Measurements from ENCODE around the gene STAT4. TPM values are rescaled to one million over a fixed set of nuclear protein-coding genes. Genes with fewer than 3 reads are reported as not detected.
"Not testable (repeated sequence)": the region's sequence is repeated elsewhere in the genome, so short reads cannot be mapped to it uniquely, and the experiment has no call there.

STAT4 gene
- total and polyA plus RNA-seq, 4 donors: 0.85 to 7.9 (median 3.2) TPM

DNA sequence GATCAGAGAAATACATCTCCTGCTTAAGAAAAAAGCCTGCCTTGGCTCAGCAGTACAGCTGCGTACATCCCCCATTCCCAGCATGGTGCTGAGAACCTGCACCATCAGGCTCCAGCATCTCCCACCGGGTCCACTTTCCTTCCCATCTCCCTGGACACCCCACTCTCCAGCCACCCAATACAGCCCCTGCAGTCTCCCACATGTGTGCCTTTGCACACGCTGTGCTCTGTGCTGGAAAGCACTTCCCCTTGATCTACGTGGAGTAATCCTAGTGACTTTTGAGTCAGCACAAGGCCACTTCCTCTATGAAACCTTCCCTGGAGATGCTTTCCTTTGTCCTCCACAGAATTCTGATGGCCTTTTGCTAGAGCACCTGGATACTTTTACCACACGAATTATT is 153.8 kb downstream of the STAT4 start:
- no peaks in the 10 kb centered on the region for H3K27me3 ChIP-seq (ENCODE audit: control insufficient read depth in 4 of 4, insufficient read depth in 4 of 4, low read length in 3 of 4)
- H3K27ac ChIP-seq (ENCODE audit: low read depth in 1 of 2, low read length in 2 of 2): no peak overlapping the region
- H3K9me3 ChIP-seq (ENCODE audit: control insufficient read depth in 4 of 4, low read length in 3 of 4): no peaks in the 10 kb centered on the region
- TF ChIP-seq YY1 (IDR thresholded peaks at IDR 0.05) (no peak), TAF1 (conservative IDR thresholded peaks at IDR 0.05) (no peak), EGR1 (IDR thresholded peaks at IDR 0.05; ENCODE audit: low read depth in 2 of 2) (no peak), SP1 (IDR thresholded peaks at IDR 0.05) (no peak), FOXA2 (IDR thresholded peaks at IDR 0.05) (no peak), RXRA (IDR thresholded peaks at IDR 0.05) (no peak)
- TF ChIP-seq, protein P1, sequence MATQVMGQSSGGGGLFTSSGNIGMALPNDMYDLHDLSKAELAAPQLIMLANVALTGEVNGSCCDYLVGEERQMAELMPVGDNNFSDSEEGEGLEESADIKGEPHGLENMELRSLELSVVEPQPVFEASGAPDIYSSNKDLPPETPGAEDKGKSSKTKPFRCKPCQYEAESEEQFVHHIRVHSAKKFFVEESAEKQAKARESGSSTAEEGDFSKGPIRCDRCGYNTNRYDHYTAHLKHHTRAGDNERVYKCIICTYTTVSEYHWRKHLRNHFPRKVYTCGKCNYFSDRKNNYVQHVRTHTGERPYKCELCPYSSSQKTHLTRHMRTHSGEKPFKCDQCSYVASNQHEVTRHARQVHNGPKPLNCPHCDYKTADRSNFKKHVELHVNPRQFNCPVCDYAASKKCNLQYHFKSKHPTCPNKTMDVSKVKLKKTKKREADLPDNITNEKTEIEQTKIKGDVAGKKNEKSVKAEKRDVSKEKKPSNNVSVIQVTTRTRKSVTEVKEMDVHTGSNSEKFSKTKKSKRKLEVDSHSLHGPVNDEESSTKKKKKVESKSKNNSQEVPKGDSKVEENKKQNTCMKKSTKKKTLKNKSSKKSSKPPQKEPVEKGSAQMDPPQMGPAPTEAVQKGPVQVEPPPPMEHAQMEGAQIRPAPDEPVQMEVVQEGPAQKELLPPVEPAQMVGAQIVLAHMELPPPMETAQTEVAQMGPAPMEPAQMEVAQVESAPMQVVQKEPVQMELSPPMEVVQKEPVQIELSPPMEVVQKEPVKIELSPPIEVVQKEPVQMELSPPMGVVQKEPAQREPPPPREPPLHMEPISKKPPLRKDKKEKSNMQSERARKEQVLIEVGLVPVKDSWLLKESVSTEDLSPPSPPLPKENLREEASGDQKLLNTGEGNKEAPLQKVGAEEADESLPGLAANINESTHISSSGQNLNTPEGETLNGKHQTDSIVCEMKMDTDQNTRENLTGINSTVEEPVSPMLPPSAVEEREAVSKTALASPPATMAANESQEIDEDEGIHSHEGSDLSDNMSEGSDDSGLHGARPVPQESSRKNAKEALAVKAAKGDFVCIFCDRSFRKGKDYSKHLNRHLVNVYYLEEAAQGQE (IDR thresholded peaks at IDR 0.05): no peak
- TF ChIP-seq, protein P2, sequence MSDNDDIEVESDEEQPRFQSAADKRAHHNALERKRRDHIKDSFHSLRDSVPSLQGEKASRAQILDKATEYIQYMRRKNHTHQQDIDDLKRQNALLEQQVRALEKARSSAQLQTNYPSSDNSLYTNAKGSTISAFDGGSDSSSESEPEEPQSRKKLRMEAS (IDR thresholded peaks at IDR 0.05): no peak
- TF ChIP-seq, protein P3, sequence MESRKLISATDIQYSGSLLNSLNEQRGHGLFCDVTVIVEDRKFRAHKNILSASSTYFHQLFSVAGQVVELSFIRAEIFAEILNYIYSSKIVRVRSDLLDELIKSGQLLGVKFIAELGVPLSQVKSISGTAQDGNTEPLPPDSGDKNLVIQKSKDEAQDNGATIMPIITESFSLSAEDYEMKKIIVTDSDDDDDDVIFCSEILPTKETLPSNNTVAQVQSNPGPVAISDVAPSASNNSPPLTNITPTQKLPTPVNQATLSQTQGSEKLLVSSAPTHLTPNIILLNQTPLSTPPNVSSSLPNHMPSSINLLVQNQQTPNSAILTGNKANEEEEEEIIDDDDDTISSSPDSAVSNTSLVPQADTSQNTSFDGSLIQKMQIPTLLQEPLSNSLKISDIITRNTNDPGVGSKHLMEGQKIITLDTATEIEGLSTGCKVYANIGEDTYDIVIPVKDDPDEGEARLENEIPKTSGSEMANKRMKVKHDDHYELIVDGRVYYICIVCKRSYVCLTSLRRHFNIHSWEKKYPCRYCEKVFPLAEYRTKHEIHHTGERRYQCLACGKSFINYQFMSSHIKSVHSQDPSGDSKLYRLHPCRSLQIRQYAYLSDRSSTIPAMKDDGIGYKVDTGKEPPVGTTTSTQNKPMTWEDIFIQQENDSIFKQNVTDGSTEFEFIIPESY (IDR thresholded peaks at IDR 0.05): no peak
- TF ChIP-seq, protein P4, sequence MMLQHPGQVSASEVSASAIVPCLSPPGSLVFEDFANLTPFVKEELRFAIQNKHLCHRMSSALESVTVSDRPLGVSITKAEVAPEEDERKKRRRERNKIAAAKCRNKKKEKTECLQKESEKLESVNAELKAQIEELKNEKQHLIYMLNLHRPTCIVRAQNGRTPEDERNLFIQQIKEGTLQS (IDR thresholded peaks at IDR 0.05): no peak
- TF ChIP-seq, protein P5, sequence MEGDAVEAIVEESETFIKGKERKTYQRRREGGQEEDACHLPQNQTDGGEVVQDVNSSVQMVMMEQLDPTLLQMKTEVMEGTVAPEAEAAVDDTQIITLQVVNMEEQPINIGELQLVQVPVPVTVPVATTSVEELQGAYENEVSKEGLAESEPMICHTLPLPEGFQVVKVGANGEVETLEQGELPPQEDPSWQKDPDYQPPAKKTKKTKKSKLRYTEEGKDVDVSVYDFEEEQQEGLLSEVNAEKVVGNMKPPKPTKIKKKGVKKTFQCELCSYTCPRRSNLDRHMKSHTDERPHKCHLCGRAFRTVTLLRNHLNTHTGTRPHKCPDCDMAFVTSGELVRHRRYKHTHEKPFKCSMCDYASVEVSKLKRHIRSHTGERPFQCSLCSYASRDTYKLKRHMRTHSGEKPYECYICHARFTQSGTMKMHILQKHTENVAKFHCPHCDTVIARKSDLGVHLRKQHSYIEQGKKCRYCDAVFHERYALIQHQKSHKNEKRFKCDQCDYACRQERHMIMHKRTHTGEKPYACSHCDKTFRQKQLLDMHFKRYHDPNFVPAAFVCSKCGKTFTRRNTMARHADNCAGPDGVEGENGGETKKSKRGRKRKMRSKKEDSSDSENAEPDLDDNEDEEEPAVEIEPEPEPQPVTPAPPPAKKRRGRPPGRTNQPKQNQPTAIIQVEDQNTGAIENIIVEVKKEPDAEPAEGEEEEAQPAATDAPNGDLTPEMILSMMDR (IDR thresholded peaks at IDR 0.05; ENCODE audit: low read depth, low read length, missing input control): no peak
- H3K9ac ChIP-seq (ENCODE audit: low read depth in 1 of 2, low read length in 2 of 2): no peak overlapping the region
- no peak for DNase-seq (ENCODE audit: low spot score)
- peaks cover 30 to 87% (median 83%) of the 10 kb centered on the region in 4 donors for H3K36me3 ChIP-seq (ENCODE audit: control insufficient read depth in 4 of 4, insufficient read depth in 3 of 4, low read depth in 1 of 4, low read length in 3 of 4)
- H3K4me1 ChIP-seq (ENCODE audit: control insufficient read depth in 4 of 4, insufficient read depth in 4 of 4, low read length in 3 of 4): no peaks in the 10 kb centered on the region
- H3K4me3 ChIP-seq (ENCODE audit: low read depth in 1 of 3, low read length in 3 of 3): no peak overlapping the region
- 86% methylated on average over 5 of the region's 5 CpGs for WGBS

DNA sequence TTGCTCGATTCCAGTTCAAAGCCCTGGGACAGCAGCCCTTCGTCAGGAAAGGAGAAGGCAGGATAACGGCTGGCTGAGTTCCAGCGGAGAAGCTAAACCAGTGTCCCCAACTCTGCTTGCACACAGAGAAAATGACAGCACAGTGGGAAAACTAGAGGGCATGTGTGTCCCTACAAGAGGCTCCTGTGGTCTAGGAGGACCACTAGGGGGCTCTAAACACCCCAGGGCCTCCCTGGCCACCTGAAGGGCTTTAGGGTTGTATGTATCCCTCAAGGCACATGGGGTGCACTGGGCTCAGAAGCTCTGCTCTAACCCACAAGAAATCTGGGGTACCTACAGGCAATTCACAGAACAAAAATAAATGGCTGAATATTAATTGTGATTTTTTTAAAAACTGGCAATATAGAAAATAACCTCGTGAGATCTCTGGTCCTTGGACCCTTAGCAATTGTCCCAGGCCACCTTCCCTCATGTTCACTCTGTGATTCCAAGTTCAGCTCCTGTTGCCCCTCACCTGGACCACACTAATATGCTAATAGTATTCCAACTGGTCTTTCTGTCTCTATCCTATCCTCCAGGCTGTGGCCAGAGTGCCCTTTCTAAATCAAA is 154.4 kb downstream of the STAT4 start:
- WGBS: 87% methylated on average over 5 of the region's 5 CpGs
- H3K36me3 ChIP-seq (ENCODE audit: control insufficient read depth in 4 of 4, insufficient read depth in 3 of 4, low read depth in 1 of 4, low read length in 3 of 4): peaks cover 32 to 86% (median 81%) of the 10 kb centered on the region in 4 donors
- H3K27ac ChIP-seq (ENCODE audit: low read depth in 1 of 2, low read length in 2 of 2): no peak overlapping the region
- no peak for TF ChIP-seq HNF4A (conservative IDR thresholded peaks at IDR 0.05)
- TF ChIP-seq, protein P5 (IDR thresholded peaks at IDR 0.05; ENCODE audit: low read depth, low read length, missing input control): peak; percentile 42
- TF ChIP-seq, protein P4 (IDR thresholded peaks at IDR 0.05): no peak
- peak; percentile 56 to 67 for TF ChIP-seq RAD21 (IDR thresholded peaks at IDR 0.05)
- no peak for TF ChIP-seq TAF1 (conservative IDR thresholded peaks at IDR 0.05)
- TF ChIP-seq YY1 (IDR thresholded peaks at IDR 0.05): no peak
- H3K4me3 ChIP-seq (ENCODE audit: low read depth in 1 of 3, low read length in 3 of 3): no peak overlapping the region
- DNase-seq (ENCODE audit: low spot score): no peak
- H3K27me3 ChIP-seq (ENCODE audit: control insufficient read depth in 4 of 4, insufficient read depth in 4 of 4, low read length in 3 of 4): no peaks in the 10 kb centered on the region
- H3K9me3 ChIP-seq (ENCODE audit: control insufficient read depth in 4 of 4, low read length in 3 of 4): no peaks in the 10 kb centered on the region
- no peak overlapping the region for H3K9ac ChIP-seq (ENCODE audit: low read depth in 1 of 2, low read length in 2 of 2)
- no peaks in the 10 kb centered on the region for H3K4me1 ChIP-seq (ENCODE audit: control insufficient read depth in 4 of 4, insufficient read depth in 4 of 4, low read length in 3 of 4)

DNA sequence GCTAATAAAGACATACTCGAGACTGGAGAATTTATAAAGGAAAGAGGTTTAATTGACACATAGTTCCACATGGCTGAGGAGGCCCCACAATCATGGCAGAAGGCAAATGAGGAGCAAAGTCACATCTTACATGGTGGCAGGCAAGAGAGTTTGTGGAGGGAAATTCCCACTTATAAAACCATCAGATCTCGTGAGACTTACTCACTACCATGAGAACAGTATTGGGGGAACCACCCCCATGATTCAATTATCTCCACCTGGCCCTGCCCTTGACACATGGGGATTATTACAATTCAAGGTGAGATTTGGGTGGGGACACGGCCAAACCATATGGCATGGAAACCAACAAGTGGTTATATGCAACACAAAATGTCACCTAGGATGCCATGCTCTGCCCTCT is 155.5 kb downstream of the STAT4 start:
- H3K27me3 ChIP-seq (ENCODE audit: control insufficient read depth in 4 of 4, insufficient read depth in 4 of 4, low read length in 3 of 4); H3K27ac ChIP-seq (ENCODE audit: low read depth in 1 of 2, low read length in 2 of 2): not testable (repeated sequence)

More for the DNA sequence above, 155.5 kb downstream of the STAT4 start:
- H3K36me3 ChIP-seq (ENCODE audit: control insufficient read depth in 4 of 4, insufficient read depth in 3 of 4, low read depth in 1 of 4, low read length in 3 of 4): peaks cover 31 to 88% (median 80%) of the 10 kb centered on the region in 4 donors
- not testable (repeated sequence) for H3K4me3 ChIP-seq (ENCODE audit: low read depth in 1 of 3, low read length in 3 of 3); H3K4me1 ChIP-seq (ENCODE audit: control insufficient read depth in 4 of 4, insufficient read depth in 4 of 4, low read length in 3 of 4); H3K9me3 ChIP-seq (ENCODE audit: control insufficient read depth in 4 of 4, low read length in 3 of 4); H3K9ac ChIP-seq (ENCODE audit: low read depth in 1 of 2, low read length in 2 of 2); DNase-seq (ENCODE audit: low spot score)
- 90% methylated on average over 3 of the region's 3 CpGs for WGBS

Measured in liver (tissue), 9 donors.